Choroid plexus epithelial cell (primary cell): ENCODE results near the gene THSD7B.
"Not testable (repeated sequence)": the region's sequence is repeated elsewhere in the genome, so short reads cannot be mapped to it uniquely, and the experiment has no call there.

Experiments
- DNase-seq: peaks from one replicate; pipeline ENCODE4 v3.0.0-alpha.2; 2010; ENCODE audit warnings: low read depth
- H3K4me3 ChIP-seq: 2 replicates; pipeline ENCODE4 v1.5.1; 2011; ENCODE audit warnings: low read depth, mild to moderate bottlenecking, control low read depth, low read length, moderate library complexity
- TF ChIP-seq, protein P1 (sequence below): conservative IDR thresholded peaks from 2 replicates; pipeline ENCODE4 v1.5.1; 2011; ENCODE audit warnings: low read depth, mild to moderate bottlenecking, control low read depth, inconsistent platforms, low read length, moderate library complexity

Gene THSD7B

DNA sequence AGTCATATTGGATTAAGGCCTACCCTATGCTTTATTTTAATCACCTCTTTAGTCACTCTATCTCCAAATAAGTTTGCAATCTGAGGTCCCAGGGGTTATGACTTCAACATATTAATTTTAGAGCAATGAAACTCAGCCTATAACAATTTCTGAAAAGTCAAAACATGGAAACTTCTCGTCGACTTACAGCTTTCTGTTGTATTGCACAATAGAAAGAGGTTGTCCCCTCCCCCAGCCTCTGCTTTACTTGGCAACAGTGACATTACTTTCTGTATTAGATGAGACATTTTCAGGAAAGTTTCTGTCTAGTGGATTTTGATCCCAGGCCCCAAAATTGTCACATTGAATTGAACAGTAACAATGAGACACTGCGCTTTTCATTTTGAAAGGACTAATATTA lies 326.4 kb downstream of the THSD7B start:
- TF ChIP-seq, protein P1, sequence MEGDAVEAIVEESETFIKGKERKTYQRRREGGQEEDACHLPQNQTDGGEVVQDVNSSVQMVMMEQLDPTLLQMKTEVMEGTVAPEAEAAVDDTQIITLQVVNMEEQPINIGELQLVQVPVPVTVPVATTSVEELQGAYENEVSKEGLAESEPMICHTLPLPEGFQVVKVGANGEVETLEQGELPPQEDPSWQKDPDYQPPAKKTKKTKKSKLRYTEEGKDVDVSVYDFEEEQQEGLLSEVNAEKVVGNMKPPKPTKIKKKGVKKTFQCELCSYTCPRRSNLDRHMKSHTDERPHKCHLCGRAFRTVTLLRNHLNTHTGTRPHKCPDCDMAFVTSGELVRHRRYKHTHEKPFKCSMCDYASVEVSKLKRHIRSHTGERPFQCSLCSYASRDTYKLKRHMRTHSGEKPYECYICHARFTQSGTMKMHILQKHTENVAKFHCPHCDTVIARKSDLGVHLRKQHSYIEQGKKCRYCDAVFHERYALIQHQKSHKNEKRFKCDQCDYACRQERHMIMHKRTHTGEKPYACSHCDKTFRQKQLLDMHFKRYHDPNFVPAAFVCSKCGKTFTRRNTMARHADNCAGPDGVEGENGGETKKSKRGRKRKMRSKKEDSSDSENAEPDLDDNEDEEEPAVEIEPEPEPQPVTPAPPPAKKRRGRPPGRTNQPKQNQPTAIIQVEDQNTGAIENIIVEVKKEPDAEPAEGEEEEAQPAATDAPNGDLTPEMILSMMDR, result no peak
- H3K4me3 ChIP-seq, result no peak overlapping the region
- DNase-seq, result peak; percentile 1

DNA sequence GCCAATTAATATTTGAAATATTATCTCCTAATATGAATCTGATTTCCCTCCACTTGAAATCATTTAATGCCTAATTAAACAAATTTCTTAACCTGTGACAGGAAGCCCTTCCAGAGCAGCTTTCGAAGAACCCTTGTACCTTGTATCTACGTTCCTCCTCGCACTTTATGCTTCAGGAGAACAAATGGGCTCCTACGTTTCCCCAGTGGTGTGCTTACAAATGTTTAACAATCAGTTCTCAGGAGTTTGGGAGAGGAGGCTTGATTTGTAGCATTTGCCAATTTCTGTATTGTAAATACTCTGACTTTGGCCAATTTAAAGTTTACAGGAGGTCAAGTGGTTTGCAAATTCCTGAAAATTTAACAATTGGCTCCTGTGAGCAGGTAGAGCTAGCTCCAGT lies 327.8 kb downstream of the THSD7B start:
- TF ChIP-seq, protein P1, result no peak
- H3K4me3 ChIP-seq, result no peak overlapping the region
- DNase-seq, result no peak

DNA sequence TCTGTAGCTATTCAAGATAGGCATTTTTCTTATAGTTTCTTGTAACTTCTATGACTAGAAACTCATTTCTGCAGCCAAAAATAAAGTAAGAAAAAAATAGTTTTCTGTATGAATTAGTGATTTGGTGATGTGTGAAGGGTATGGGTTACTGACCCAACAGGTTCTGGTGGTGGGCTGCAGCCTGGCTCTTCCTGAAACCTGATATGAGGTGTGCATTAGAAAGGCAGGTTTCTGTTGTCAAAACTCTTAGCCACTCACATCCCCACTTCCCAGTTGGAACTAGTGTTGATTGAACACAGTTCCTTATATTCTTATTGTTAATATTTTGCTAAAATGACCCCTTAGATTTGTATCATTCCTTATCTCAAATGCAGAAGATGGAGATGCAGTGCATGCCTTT lies 330.8 kb downstream of the THSD7B start:
- no peak for DNase-seq
- H3K4me3 ChIP-seq, result no peak overlapping the region
- TF ChIP-seq, protein P1, result no peak

DNA sequence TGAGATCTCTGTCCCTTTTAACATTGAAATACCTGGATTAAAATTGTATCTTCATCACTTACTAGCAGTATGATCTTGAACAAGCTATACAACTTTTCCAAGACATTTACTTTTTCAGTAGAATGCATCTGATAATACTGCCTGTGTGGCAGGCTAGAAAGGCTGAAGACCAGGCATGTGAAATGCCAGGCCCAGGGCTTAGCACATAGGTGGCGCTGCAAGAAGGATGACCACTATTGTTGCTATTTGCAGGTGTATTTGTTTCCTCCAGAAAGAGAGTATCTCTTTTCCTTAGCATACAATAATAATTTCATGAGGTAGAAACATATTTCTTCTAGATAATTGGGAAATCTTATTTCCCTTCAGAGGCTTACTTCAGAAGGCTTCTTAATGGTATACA lies 331.3 kb downstream of the THSD7B start:
- TF ChIP-seq, protein P1, result no peak
- H3K4me3 ChIP-seq, result no peak overlapping the region
- no peak for DNase-seq

DNA sequence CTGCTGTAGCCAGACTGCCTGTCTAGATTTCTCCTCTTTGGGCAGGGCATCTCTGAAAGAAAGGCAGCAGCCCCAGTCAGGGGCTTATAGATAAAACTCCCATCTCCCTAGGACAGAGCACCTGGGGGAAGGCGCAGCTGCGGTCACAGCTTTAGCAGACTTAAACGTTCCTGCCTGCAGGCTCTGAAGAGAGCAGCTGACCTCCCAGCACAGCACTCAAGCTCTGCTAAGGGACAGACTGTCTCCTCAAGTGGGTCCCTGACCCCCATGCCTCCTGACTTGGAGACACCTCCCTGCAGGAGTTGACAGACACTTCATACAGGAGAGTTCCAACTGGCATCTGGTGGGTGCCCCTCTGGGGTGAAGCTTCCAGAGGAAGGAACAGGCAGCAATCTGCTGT lies 336.5 kb downstream of the THSD7B start:
- not testable (repeated sequence) for DNase-seq, H3K4me3 ChIP-seq

DNA sequence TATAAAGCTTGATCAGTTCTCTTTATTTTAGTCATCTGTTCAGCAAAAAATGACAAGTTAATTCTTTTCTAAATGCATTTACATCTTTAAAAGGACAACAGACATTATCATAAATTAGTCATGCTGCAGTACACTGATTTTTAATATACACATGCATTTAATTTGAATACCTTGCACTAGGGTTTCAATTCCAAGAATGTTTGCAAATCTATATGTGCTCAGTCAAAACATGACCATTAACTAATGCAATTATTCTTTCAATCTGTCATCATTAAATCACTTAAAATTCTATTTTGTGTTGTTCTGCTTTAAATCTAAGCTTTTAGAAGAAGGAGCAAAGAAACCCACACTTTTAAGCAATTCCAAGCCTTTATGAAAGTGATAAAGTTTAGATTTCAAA lies 342.6 kb downstream of the THSD7B start:
- TF ChIP-seq, protein P1, result no peak
- DNase-seq, result no peak
- no peak overlapping the region for H3K4me3 ChIP-seq

DNA sequence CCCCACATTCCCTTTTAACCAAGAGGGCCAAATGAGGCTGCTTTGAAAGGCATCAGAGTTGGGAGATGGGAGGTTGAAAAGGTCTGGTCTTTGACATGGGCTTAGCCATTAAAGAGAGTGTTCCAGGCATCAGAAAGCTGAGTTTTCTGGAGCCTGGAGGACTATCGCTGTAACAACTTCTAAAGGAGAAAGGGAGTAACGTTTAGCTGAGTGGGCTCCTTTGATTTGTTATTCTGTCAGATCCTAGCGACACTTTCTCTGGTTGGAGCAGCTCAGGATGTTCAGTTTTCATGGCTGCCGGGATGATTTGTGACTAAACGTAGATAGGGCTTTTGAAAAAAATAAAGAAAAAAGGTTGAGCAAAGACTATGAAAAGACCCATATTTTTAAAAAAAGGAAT lies 346.6 kb downstream of the THSD7B start:
- no peak for DNase-seq
- H3K4me3 ChIP-seq, result no peak overlapping the region
- TF ChIP-seq, protein P1, result no peak
